Mesodermal cell (in vitro differentiated cells): ENCODE measurements around the gene RIMBP3C.
"Not testable (repeated sequence)": the region's sequence is repeated elsewhere in the genome, so short reads cannot be mapped to it uniquely, and the experiment has no call there.

Source experiments
- H3K27ac ChIP-seq: 2 replicates; pipeline ENCODE4 v1.7.0; 2013; ENCODE audit warnings: mild to moderate bottlenecking, low read depth, low read length, moderate library complexity; ENCODE audit not compliant: severe bottlenecking
- H3K36me3 ChIP-seq: 2 replicates; pipeline ENCODE4 v1.7.1; 2013; ENCODE audit warnings: mild to moderate bottlenecking, low read length, moderate library complexity; ENCODE audit not compliant: control insufficient read depth, insufficient read depth
- H3K4me1 ChIP-seq: one replicate; pipeline ENCODE4 v1.7.1; 2013; ENCODE audit warnings: mild to moderate bottlenecking, low read length; ENCODE audit not compliant: insufficient read depth, control insufficient read depth, poor library complexity, severe bottlenecking
- H3K4me3 ChIP-seq: 2 replicates; pipeline ENCODE4 v1.7.0; 2013; ENCODE audit warnings: low read length, control low read depth, mild to moderate bottlenecking; ENCODE audit not compliant: insufficient read depth, poor library complexity, severe bottlenecking; ENCODE audit errors: extremely low read depth
- H3K9me3 ChIP-seq: 2 replicates; pipeline ENCODE4 v1.7.1; 2013; ENCODE audit warnings: mild to moderate bottlenecking, low read length, moderate library complexity; ENCODE audit not compliant: control insufficient read depth
- WGBS, 2 experiments: methylation state at CpG; one replicate each; pipeline ENCODE4 v1.1.5; 2013; ENCODE audit warnings: missing lambda C conversion rate in 2 of 2; ENCODE audit not compliant: insufficient coverage in 2 of 2; 5-methylcytosine and 5-hydroxymethylcytosine counted together

Gene RIMBP3C

GRCh38 chr22:21516970-21517764 is 34.1 kb downstream of the RIMBP3C start:
- not testable (repeated sequence) for H3K27ac ChIP-seq, H3K36me3 ChIP-seq, H3K9me3 ChIP-seq, H3K4me1 ChIP-seq, H3K4me3 ChIP-seq
- WGBS, 2 experiments, result no CpG with 5 or more reads among the region's 115 CpGs

GRCh38 chr22:21516522-21516921 is 34.7 kb downstream of the RIMBP3C start:
- H3K27ac ChIP-seq, H3K9me3 ChIP-seq, H3K4me1 ChIP-seq, H3K36me3 ChIP-seq, H3K4me3 ChIP-seq: not testable (repeated sequence)
- no CpG with 5 or more reads among the region's 22 CpGs for WGBS, 2 experiments

- H3K36me3 ChIP-seq, result not testable (repeated sequence)
- no CpG with 5 or more reads among the region's 9 CpGs for WGBS, 2 experiments
Observed at GRCh38 chr22:21515234-21515633, 36.0 kb downstream of the RIMBP3C start.

GRCh38 chr22:21514117-21514516 is 37.1 kb downstream of the RIMBP3C start:
- not testable (repeated sequence) for H3K27ac ChIP-seq, H3K4me1 ChIP-seq, H3K9me3 ChIP-seq, H3K36me3 ChIP-seq, H3K4me3 ChIP-seq
- no CpG with 5 or more reads among the region's 12 CpGs for WGBS, 2 experiments

More at GRCh38 chr22:21515234-21515633, 36.0 kb downstream of the RIMBP3C start:
- H3K4me3 ChIP-seq, H3K27ac ChIP-seq, H3K4me1 ChIP-seq, H3K9me3 ChIP-seq: not testable (repeated sequence)

- not testable (repeated sequence) for H3K4me1 ChIP-seq, H3K27ac ChIP-seq, H3K36me3 ChIP-seq, H3K4me3 ChIP-seq, H3K9me3 ChIP-seq
- WGBS, 2 experiments, result no CpG with 5 or more reads among the region's 11 CpGs
Observed at GRCh38 chr22:21512022-21512421, 39.2 kb downstream of the RIMBP3C start.

GRCh38 chr22:21510397-21510796 is 40.9 kb downstream of the RIMBP3C start:
- H3K4me3 ChIP-seq, H3K9me3 ChIP-seq, H3K36me3 ChIP-seq, H3K27ac ChIP-seq, H3K4me1 ChIP-seq: not testable (repeated sequence)
- no CpG with 5 or more reads among the region's 9 CpGs for WGBS, 2 experiments

GRCh38 chr22:21499623-21500506 is 51.4 kb downstream of the RIMBP3C start:
- not testable (repeated sequence) for H3K4me3 ChIP-seq, H3K27ac ChIP-seq, H3K36me3 ChIP-seq, H3K9me3 ChIP-seq, H3K4me1 ChIP-seq
- WGBS, 2 experiments, result no CpG with 5 or more reads among the region's 16 CpGs

- H3K9me3 ChIP-seq, H3K4me1 ChIP-seq, H3K27ac ChIP-seq: not testable (repeated sequence)
Observed at GRCh38 chr22:21498489-21498888, 52.8 kb downstream of the RIMBP3C start.

GRCh38 chr22:21497984-21498383 is 53.3 kb downstream of the RIMBP3C start:
- not testable (repeated sequence) for H3K27ac ChIP-seq, H3K4me1 ChIP-seq, H3K36me3 ChIP-seq, H3K4me3 ChIP-seq, H3K9me3 ChIP-seq
- no CpG with 5 or more reads among the region's 4 CpGs for WGBS, 2 experiments

More at GRCh38 chr22:21498489-21498888, 52.8 kb downstream of the RIMBP3C start:
- not testable (repeated sequence) for H3K4me3 ChIP-seq, H3K36me3 ChIP-seq
- WGBS, 2 experiments, result no CpG with 5 or more reads among the region's 7 CpGs
